AG10803 (cell line): Measurements from ENCODE around the gene BCOR.
A peak's percentile ranks its signal among the peaks of the same experiment; 100 is the strongest.

Experiments used
- DNase-seq: peaks from one replicate; pipeline ENCODE4 v3.0.0; 2010; ENCODE audit warnings: low read depth
- H3K4me3 ChIP-seq: 2 replicates; pipeline ENCODE4 v1.5.1; 2011; ENCODE audit warnings: mild to moderate bottlenecking, low read length, control low read depth
- TF ChIP-seq, protein P1 (sequence below): conservative IDR thresholded peaks from 2 replicates; pipeline ENCODE4 v1.5.1; 2011; ENCODE audit warnings: mild to moderate bottlenecking, low read length, control low read depth, inconsistent platforms

Gene BCOR

DNA sequence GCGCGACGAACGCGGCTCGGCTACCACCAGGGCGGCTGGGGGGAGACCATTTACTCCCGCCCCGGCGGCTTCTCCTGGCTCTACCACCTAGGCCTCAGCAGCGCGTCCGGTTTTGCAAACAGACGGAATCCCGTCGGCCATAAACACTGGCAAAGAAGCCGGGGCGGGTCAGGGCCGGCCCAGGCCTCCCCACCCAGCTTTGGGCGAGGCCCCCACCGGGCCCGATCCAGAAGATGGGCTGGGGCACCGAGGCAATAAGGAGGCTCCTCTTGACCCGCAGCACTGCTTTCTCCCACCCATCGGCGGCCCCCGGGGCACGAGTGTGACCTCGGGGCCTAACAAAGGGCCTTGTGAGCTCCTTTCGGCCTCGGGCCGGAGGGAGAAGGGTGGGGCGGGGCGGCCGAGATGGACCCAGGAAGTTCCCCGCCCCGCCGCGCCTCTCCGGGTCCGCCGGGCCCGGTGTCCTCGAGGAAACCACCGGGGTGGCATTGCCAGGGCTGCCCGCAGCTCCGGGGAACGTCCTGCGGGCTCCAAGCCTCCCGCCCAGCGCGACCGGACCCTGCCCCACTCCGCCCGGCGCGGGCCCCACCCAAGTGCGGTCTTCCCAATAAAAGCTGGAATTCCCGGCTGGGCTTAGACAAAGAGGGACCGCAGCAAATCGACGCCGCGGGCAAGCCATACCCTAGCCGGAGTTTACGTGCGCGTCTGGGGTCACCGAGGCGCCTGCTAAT is 5.9 kb downstream of the BCOR start:
- no peak for DNase-seq
- H3K4me3 ChIP-seq, result no peak overlapping the region
- TF ChIP-seq, protein P1, sequence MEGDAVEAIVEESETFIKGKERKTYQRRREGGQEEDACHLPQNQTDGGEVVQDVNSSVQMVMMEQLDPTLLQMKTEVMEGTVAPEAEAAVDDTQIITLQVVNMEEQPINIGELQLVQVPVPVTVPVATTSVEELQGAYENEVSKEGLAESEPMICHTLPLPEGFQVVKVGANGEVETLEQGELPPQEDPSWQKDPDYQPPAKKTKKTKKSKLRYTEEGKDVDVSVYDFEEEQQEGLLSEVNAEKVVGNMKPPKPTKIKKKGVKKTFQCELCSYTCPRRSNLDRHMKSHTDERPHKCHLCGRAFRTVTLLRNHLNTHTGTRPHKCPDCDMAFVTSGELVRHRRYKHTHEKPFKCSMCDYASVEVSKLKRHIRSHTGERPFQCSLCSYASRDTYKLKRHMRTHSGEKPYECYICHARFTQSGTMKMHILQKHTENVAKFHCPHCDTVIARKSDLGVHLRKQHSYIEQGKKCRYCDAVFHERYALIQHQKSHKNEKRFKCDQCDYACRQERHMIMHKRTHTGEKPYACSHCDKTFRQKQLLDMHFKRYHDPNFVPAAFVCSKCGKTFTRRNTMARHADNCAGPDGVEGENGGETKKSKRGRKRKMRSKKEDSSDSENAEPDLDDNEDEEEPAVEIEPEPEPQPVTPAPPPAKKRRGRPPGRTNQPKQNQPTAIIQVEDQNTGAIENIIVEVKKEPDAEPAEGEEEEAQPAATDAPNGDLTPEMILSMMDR, result no peak

GRCh38 chrX:40090961-40091360 is 6.8 kb downstream of the BCOR start:
- TF ChIP-seq, protein P1, result no peak
- no peak for DNase-seq
- H3K4me3 ChIP-seq, result no peak overlapping the region

GRCh38 chrX:40090050-40090804 is 7.5 kb downstream of the BCOR start:
- no peak for DNase-seq
- TF ChIP-seq, protein P1, result no peak
- peak overlapping the region; percentile 26 for H3K4me3 ChIP-seq

DNA sequence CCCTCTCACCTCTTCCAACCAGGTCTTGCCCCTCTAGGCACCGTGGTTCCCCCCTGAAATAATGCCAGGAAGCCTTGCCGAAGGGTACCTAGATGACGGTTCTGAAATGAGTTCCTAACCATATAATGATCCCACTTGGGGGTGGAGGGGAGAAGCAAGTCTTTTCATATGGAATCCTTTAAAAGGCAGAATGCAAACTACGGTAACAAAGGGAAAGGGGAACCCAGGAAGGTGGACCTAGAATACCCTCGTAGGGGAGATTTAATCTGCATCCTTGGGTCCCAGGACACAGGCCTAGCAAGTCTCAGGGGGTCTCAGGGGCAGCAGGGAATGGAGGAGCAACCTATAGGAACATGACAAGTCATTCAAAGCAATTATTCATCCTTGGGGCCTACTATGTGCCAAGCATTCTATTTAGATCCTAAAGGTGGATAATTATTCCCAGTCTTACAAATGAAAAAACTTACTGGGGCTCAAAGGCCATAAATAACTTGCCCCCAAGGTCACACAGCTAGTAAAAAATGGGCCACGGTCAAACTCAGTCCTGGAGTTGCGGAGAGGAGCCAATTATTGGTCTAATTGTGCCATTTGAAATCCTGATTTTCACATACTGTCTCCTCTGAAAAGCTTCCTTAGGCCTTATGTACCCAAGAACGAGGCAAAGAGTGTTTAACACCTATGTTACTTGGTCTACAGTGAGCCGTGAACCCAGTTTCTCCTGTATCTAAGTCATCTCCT is 8.8 kb downstream of the BCOR start:
- TF ChIP-seq, protein P1, result no peak
- no peak overlapping the region for H3K4me3 ChIP-seq
- no peak for DNase-seq

GRCh38 chrX:40088299-40088625 is 9.5 kb downstream of the BCOR start:
- TF ChIP-seq, protein P1, result no peak
- no peak overlapping the region for H3K4me3 ChIP-seq
- DNase-seq, result no peak

DNA sequence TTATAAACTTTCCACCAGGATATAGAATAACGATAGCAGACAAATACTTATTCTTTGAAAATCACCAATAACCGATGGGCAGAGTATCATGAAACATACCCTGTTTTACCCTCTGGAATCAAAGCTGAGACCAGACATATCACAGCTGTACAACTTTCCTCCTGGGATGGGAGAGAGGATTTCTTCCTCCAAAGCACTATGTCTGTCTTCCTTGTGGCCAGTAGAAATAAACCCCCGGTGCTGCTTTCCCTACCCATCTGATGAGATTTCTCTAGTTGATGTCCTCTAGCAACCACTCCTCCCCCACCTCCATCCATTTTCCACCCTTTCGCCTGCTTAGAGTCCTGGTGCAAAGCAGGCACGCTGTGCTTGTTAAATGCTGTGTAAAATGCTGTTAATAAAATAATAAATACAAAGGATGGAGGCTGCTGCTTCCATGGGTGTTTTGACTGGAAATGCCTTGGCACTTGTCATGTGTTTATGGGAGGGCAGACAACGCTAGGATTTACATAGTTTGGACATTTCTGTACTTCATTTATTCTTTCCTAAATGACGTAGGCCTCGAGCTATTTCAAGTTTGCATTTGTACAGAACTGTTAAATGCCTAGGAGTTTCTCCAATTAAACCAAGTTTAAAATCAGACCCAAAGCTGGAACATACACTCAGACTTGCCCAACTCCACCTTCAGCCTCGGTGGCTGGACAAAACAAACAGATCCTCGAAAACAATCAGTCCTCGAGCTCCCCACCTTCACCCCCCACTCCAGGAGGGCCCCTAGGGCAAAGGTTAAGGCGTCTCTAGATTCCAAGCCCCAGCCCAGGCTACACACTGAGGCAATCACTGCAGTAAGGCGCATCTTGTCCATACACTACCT is 10.1 kb downstream of the BCOR start:
- H3K4me3 ChIP-seq, result no peak overlapping the region
- no peak for DNase-seq
- TF ChIP-seq, protein P1, result no peak
